Lower leg skin (tissue), 4 donors: ENCODE data around the gene ABCF2. TPM values are rescaled to one million over a fixed set of nuclear protein-coding genes. Genes with fewer than 3 reads are reported as not detected.
A peak's percentile ranks its signal among the peaks of the same experiment; 100 is the strongest.

Experiments
- DNase-seq, 2 donors: peaks; one replicate each; pipeline ENCODE4 v3.0.0-alpha.2; 2019; ENCODE audit warnings: low spot score in 2 of 2
- H3K4me3 ChIP-seq: fragments of 200-600 bp; sonication (generic); 2 replicates; pipeline ENCODE4 v1.5.1; 2017; ENCODE audit warnings: mild to moderate bottlenecking, low read depth; ENCODE audit not compliant: poor library complexity, severe bottlenecking
- POLR2A ChIP-seq, 2 donors: fragments of 450-650 bp; IDR thresholded peaks; one replicate each; pipeline ENCODE4 v1.6.1; 2016 to 2017; ENCODE audit warnings: antibody characterized with exemption in 2 of 2, mild to moderate bottlenecking in 1 of 2, moderate library complexity in 1 of 2
- WGBS, 2 donors: methylation state at CpG; one replicate each; pipeline ENCODE4 v1.1.5; 2018; 5-methylcytosine and 5-hydroxymethylcytosine counted together
- intact Hi-C: fragments of 100-400 bp; cut with DNase I; formaldehyde crosslinking; loops from one replicate; pipeline ENCODE4 v1.15.0; 2023; ENCODE audit warnings: low total_unique reads
- total RNA-seq, 4 donors: library from RNA; depleted of rRNA; stranded (reverse); fragments of >200 nt; gene quantifications; one replicate each; pipeline ENCODE4 v1.1.0, GENCODE V29; 2016
- TF ChIP-seq, protein P1 (sequence below), 3 donors: fragments of 450-650 bp; IDR thresholded peaks; one replicate each; pipeline ENCODE4 v1.5.1; 2016; ENCODE audit warnings: antibody characterized with exemption in 3 of 3, mild to moderate bottlenecking in 3 of 3, moderate library complexity in 2 of 3

Gene ABCF2
- total RNA-seq, 4 donors from 2014 or later: 16.4 to 267 (median 29.1) TPM

DNA sequence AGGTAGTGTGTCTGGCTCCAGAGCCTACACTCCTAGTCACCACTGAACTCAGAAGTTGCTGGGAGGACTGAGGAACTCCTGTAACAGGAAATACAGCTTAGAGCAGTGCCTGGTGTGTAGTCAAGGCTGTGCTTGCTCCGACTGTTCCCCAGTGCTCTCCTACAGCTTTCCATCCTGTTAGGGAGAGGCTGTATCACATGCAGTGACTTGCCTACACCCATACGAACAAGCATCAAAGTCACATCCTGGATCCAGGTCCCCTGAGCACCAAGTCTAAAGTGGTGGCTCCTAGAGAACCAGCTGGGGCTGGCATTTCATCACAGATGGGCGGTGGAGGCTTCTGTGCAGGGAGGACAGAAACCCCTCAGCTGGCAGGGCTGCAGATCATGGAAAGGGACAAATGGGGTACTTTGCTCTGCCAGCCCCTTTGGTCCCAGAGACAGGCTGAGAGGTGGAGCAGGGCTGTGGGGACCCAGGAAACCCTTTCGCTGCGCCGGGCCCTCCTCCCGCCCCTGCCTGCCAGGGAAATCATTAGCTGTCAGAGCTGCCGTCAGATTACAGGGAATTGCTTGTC lies 47.6 kb downstream of the ABCF2 start:
- intact Hi-C loops: no loop called here
- 80 to 81% methylated on average over 8 of the region's 8 CpGs for WGBS, 2 donors
- no peak for TF ChIP-seq POLR2A (IDR thresholded peaks at IDR 0.05)
- TF ChIP-seq, protein P1, sequence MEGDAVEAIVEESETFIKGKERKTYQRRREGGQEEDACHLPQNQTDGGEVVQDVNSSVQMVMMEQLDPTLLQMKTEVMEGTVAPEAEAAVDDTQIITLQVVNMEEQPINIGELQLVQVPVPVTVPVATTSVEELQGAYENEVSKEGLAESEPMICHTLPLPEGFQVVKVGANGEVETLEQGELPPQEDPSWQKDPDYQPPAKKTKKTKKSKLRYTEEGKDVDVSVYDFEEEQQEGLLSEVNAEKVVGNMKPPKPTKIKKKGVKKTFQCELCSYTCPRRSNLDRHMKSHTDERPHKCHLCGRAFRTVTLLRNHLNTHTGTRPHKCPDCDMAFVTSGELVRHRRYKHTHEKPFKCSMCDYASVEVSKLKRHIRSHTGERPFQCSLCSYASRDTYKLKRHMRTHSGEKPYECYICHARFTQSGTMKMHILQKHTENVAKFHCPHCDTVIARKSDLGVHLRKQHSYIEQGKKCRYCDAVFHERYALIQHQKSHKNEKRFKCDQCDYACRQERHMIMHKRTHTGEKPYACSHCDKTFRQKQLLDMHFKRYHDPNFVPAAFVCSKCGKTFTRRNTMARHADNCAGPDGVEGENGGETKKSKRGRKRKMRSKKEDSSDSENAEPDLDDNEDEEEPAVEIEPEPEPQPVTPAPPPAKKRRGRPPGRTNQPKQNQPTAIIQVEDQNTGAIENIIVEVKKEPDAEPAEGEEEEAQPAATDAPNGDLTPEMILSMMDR (IDR thresholded peaks at IDR 0.05): no peak

DNA sequence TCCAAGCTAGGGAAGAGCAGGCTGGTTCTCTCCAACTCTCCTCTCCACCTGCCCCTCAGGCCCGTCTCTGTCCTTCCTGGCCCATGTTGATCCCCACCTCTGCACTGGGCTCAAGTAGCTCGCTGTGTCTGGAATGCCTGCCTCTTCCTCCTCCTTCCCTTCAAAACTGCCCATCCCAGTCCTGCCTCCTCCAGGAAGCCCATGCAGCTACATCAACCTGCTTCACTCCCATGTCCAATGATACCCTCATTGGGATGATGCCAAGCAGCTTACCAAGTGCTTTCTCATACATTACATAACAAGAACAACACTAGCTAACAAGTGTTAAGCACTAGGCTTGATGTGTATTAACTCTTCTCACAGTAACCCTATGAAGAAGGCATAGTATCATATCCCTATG lies 48.2 kb downstream of the ABCF2 start:
- WGBS, 2 donors: 62 to 90% methylated on average over 2 of the region's 2 CpGs
- no peak for TF ChIP-seq POLR2A (IDR thresholded peaks at IDR 0.05)
- TF ChIP-seq, protein P1 (IDR thresholded peaks at IDR 0.05): no peak
- intact Hi-C loops: no loop called here
- peak in 1 of 2 donors; percentile 42 for DNase-seq
- no peak overlapping the region for H3K4me3 ChIP-seq

More for the DNA sequence above, 47.6 kb downstream of the ABCF2 start:
- DNase-seq: peak in 1 of 2 donors; percentile 36
- H3K4me3 ChIP-seq: no peak overlapping the region

DNA sequence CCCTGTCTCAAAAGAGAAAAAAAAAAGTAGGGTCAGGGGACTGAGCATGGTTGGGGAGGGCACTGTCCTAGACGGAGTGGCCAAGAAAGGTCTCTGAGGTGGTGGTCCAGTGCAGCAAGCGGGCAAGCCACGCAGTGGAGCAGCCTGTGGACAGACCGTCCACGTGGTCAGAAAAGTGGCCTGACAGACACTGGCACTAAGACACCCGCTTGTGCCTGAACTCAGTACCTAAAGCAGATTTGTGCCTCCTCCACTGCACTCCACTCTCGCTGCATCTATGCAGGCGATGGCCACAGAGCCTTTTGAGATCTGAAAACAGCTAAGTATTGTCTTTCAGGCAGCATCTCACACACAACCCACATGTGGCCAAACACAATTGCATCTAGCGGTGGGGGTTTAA lies 48.8 kb downstream of the ABCF2 start:
- no peak overlapping the region for H3K4me3 ChIP-seq
- WGBS, 2 donors: 93 to 94% methylated on average over 9 of the region's 9 CpGs
- intact Hi-C loops: no loop called here
- no peak for TF ChIP-seq POLR2A (IDR thresholded peaks at IDR 0.05)
- TF ChIP-seq, protein P1 (IDR thresholded peaks at IDR 0.05): no peak
- DNase-seq: peak in 1 of 2 donors; percentile 72

DNA sequence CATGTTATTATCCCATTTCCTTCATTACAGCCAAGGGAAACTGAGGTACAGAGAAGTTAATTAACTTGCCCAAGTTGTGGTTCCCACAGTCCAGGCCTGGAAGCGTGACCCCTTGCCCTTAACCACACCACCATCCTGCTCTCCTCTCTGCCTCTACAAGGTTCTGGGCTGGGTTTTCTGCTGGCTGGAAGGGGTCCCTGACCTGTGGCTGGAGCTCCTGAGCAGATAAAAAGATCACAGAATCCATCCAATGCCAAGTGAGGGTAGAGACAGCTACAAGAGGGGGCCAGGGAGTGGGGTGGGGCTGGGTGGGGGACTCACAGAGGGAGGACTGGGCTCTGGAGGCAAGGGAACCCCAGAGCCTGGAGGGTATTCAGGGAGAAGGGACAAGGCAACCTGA lies 49.7 kb downstream of the ABCF2 start:
- peak in 1 of 2 donors; percentile 52 for DNase-seq
- TF ChIP-seq POLR2A (IDR thresholded peaks at IDR 0.05): no peak
- TF ChIP-seq, protein P1 (IDR thresholded peaks at IDR 0.05): no peak
- 93 to 94% methylated on average over 1 of the region's 1 CpG for WGBS, 2 donors
- no peak overlapping the region for H3K4me3 ChIP-seq
- intact Hi-C loops: no loop called here

DNA sequence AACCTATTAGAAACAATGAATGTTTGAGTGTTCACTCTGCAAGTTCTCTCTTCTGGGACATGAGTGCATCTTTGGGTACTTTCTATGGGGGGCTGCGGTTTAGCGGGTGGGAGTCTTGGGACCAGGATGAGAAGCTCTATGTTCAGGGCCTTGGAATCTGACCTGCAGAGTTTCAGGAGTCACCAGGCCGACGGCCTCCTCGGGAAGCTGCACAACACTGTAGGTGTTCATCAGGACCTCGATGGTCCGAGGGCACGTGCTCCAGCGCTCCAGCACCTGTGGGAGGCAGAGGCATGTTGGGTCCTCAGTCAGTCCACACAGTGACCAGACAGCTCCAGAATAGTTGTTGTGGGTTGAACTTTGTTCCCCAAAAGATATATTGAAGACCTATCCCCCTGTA lies 50.6 kb downstream of the ABCF2 start:
- intact Hi-C loops: no loop called here
- DNase-seq: peak in 1 of 2 donors; percentile 71
- 92 to 98% methylated on average over 9 of the region's 9 CpGs for WGBS, 2 donors
- TF ChIP-seq, protein P1 (IDR thresholded peaks at IDR 0.05): no peak
- no peak for TF ChIP-seq POLR2A (IDR thresholded peaks at IDR 0.05)
- no peak overlapping the region for H3K4me3 ChIP-seq

DNA sequence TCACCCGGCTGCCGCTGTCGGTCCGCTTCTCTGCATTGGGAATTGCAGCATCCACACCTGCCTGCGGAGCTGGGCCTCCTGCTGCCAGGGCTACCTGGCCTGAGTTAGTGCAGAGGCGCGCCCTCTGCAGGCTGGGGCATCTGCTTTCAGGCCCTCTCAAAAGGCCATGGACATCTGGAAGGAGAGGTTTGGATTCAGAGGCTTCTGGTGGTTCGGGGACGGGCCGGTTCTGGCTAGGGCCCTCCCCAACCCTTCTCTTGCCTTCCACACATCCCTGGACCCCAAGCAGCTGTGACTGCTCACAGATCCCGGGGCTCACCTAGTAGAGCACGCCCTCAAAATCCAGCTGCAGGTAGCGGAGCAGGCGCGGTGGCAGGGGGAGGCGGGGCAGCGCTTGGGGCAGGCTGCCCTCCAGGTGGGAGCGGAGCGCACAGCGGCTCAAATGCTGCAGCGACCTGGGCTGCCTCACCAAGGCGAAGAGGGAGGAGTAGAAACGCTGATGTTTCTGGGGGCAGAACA lies 51.2 kb downstream of the ABCF2 start:
- WGBS, 2 donors: 64 to 80% methylated on average over 23 of the region's 23 CpGs
- DNase-seq: peak in 1 of 2 donors; percentile 69
- TF ChIP-seq, protein P1 (IDR thresholded peaks at IDR 0.05): no peak
- TF ChIP-seq POLR2A (IDR thresholded peaks at IDR 0.05): no peak
- intact Hi-C loops: no loop called here
- no peak overlapping the region for H3K4me3 ChIP-seq
